K562 (cell line): ENCODE measurements around the gene OR13A1. TPM values are rescaled to one million over a fixed set of nuclear protein-coding genes. Genes with fewer than 3 reads are reported as not detected.
A peak's percentile ranks its signal among the peaks of the same experiment; 100 is the strongest.

ENCODE experiments used
- ATAC-seq: fragments of 200-7000 bp; cut with Tn5 transposase; 3 replicates; pipeline ENCODE4 v1.9.1; 2020; ENCODE audit warnings: moderate library complexity
- BruUV-seq: library from RNA; stranded (reverse); fragments of 400-500 nt; replicated peaks from 2 replicates; lab custom pipeline; 2021; lab: Mats Ljungman, UMichigan
- CTCF ChIA-PET: fragments of 300-600 bp; formaldehyde crosslinking; extraction: SDS; loops from one replicate; lab custom pipeline; 2021; ENCODE audit warnings: low intra/inter-chr PET ratio; lab: Yijun Ruan, JAX
- POLR2A ChIA-PET: fragments of 300-600, 350-650 bp; sonication (Branson Sonifier 250); formaldehyde crosslinking; extraction: SDS; loops from one replicate; lab custom pipeline; 2021; ENCODE audit warnings: antibody characterized with exemption, inconsistent platforms; lab: Yijun Ruan, JAX
- DNase-seq, 4 experiments: peaks; one replicate each; pipeline versions ENCODE4 v3.0.0 to v3.0.0-alpha.2; 2011 to 2018; ENCODE audit warnings: low spot score in 3 of 4, mixed read lengths in 3 of 4; ENCODE audit errors: extremely low read depth in 1 of 4
- FAIRE-seq: peaks from 2 replicates; lab custom pipeline; 2011; peaks lifted over from hg19 to GRCh38; lab: Jason Lieb, UNC
- H2AFZ ChIP-seq: 2 replicates; pipeline ENCODE4 v1.6.0; 2011; ENCODE audit warnings: low read depth, low read length, control low read depth, inconsistent platforms
- H3K27ac ChIP-seq: fragments of 200-600 bp; 3 replicates; pipeline ENCODE4 v1.8.0; 2011; ENCODE audit warnings: low read depth, mild to moderate bottlenecking, control low read depth, inconsistent platforms, low read length, moderate library complexity, mixed read lengths; ENCODE audit errors: extremely low read depth
- H3K27me3 ChIP-seq, 2 experiments: fragments of 300-600 bp in 1 of 2; 2 replicates in 1 of 2; 3 replicates in 1 of 2; pipeline versions ENCODE4 v1.6.0 to v1.8.0; 2011; ENCODE audit warnings: inconsistent platforms in 2 of 2, low read length in 2 of 2, mild to moderate bottlenecking in 1 of 2, mixed read lengths in 1 of 2, moderate library complexity in 1 of 2; ENCODE audit not compliant: control insufficient read depth in 2 of 2, insufficient read depth in 2 of 2
- H3K36me3 ChIP-seq: fragments of 300-600 bp; 3 replicates; pipeline ENCODE4 v1.8.0; 2011; ENCODE audit warnings: mild to moderate bottlenecking, low read length, inconsistent platforms; ENCODE audit not compliant: control insufficient read depth, insufficient read depth
- H3K4me1 ChIP-seq, 2 experiments: fragments of 200-600 bp in 1 of 2; replicated peaks in 1 of 2; 2 replicates in 1 of 2; 3 replicates in 1 of 2; pipeline versions ENCODE4 v1.5.1 to v1.8.0; 2011; ENCODE audit warnings: inconsistent platforms in 2 of 2, low read length in 2 of 2, mild to moderate bottlenecking in 1 of 2, mixed read lengths in 1 of 2, moderate library complexity in 1 of 2; ENCODE audit not compliant: control insufficient read depth in 2 of 2, insufficient read depth in 2 of 2
- H3K4me2 ChIP-seq: 2 replicates; pipeline ENCODE4 v1.6.1; 2011; ENCODE audit warnings: low read length, control low read depth, inconsistent platforms, mixed read lengths; ENCODE audit not compliant: insufficient read depth
- H3K4me3 ChIP-seq: fragments of 200-600 bp; sonication (generic), shearing (Covaris generic); 2 replicates; pipeline ENCODE4 v1.5.1; 2016; ENCODE audit warnings: control low read depth, inconsistent platforms
- H3K79me2 ChIP-seq: fragments of 200-600 bp; 3 replicates; pipeline ENCODE4 v1.8.0; 2011; ENCODE audit warnings: low read length, inconsistent platforms; ENCODE audit not compliant: control insufficient read depth, insufficient read depth
- H3K9ac ChIP-seq, 2 experiments: 2 replicates each; pipeline versions ENCODE4 v1.6.0 to v1.6.1; 2011; ENCODE audit warnings: low read depth in 2 of 2, low read length in 2 of 2, control low read depth in 1 of 2, inconsistent platforms in 1 of 2, mild to moderate bottlenecking in 1 of 2, mixed read lengths in 1 of 2; ENCODE audit not compliant: insufficient read depth in 1 of 2
- H3K9me1 ChIP-seq: one replicate; pipeline ENCODE4 v1.6.0; 2011; ENCODE audit warnings: inconsistent platforms, mild to moderate bottlenecking, low read length, moderate library complexity; ENCODE audit not compliant: control insufficient read depth, insufficient read depth
- H3K9me3 ChIP-seq: replicated peaks from 2 replicates; pipeline ENCODE4 v1.5.1; 2011; ENCODE audit warnings: low read depth, low read length, inconsistent platforms; ENCODE audit not compliant: control insufficient read depth, insufficient read depth
- H4K20me1 ChIP-seq: replicated peaks from 2 replicates; pipeline ENCODE4 v1.6.1; 2011; ENCODE audit warnings: low read length, inconsistent platforms, mixed read lengths; ENCODE audit not compliant: control insufficient read depth, insufficient read depth
- BDP1 ChIP-seq: IDR thresholded peaks from 3 replicates; pipeline ENCODE4 v1.6.1; 2011; ENCODE audit not compliant: insufficient read length, insufficient read depth
- CBFB ChIP-seq: sonication (generic); formaldehyde crosslinking; IDR thresholded peaks from 2 replicates; pipeline ENCODE4 v1.4.0; 2020; ENCODE audit warnings: mild to moderate bottlenecking, missing genetic modification reagents
- CREB1 ChIP-seq, 2 experiments: sonication (generic) in 1 of 2; formaldehyde crosslinking in 1 of 2; IDR thresholded peaks; 2 replicates each; pipeline versions ENCODE4 v1.6.1 to v1.8.0; 2012 to 2022; ENCODE audit warnings: inconsistent platforms in 1 of 2, mild to moderate bottlenecking in 1 of 2, missing genetic modification reagents in 1 of 2, moderate library complexity in 1 of 2
- EWSR1 ChIP-seq: fragments of 450-650 bp; IDR thresholded peaks from 2 replicates; pipeline ENCODE4 v1.6.1; 2018; ENCODE audit warnings: borderline replicate concordance, mild to moderate bottlenecking, low read depth, moderate library complexity; ENCODE audit not compliant: partially characterized antibody
- FOXK2 ChIP-seq, 2 experiments: fragments of 450-650 bp; IDR thresholded peaks in 1 of 2; conservative IDR thresholded peaks in 1 of 2; 2 replicates each; pipeline ENCODE4 v1.6.1; 2016; ENCODE audit warnings: low read depth in 2 of 2, mild to moderate bottlenecking in 1 of 2
- HNRNPH1 ChIP-seq: fragments of 200-400 bp; formaldehyde crosslinking; optimal IDR thresholded peaks from 2 replicates; pipeline ENCODE3; 2017; ENCODE audit warnings: low read depth, mild to moderate bottlenecking, low read length, moderate library complexity
- KDM1A ChIP-seq, 2 experiments: fragments of 450-650 bp; IDR thresholded peaks; 2 replicates each; pipeline ENCODE4 v1.6.1; 2016; ENCODE audit warnings: mild to moderate bottlenecking in 2 of 2
- KDM5B ChIP-seq: fragments of 200-600 bp; sonication (generic); IDR thresholded peaks from 2 replicates; pipeline ENCODE4 v1.6.1; 2012; ENCODE audit warnings: low read depth, mild to moderate bottlenecking, moderate library complexity, low read length, control low read depth, inconsistent platforms; ENCODE audit not compliant: insufficient replicate concordance
- MAFG ChIP-seq: fragments of 450-650 bp; conservative IDR thresholded peaks from 2 replicates; pipeline ENCODE4 v1.6.1; 2016; ENCODE audit warnings: missing genetic modification characterization, missing compliant biosample characterization
- MAFK ChIP-seq: IDR thresholded peaks from 2 replicates; pipeline ENCODE4 v1.6.1; 2011; ENCODE audit warnings: low read length, improper control_type of control experiment
- MEIS2 ChIP-seq: fragments of 450-650 bp; IDR thresholded peaks from 2 replicates; pipeline ENCODE4 v1.6.1; 2014; ENCODE audit warnings: mild to moderate bottlenecking; ENCODE audit not compliant: partially characterized antibody
- NFE2 ChIP-seq: IDR thresholded peaks from 2 replicates; pipeline ENCODE4 v1.6.1; 2014; ENCODE audit warnings: antibody characterized with exemption, low read depth
- NR2C1 ChIP-seq, 2 experiments: fragments of 450-650 bp; IDR thresholded peaks; 2 replicates each; pipeline ENCODE4 v1.6.1; 2017; ENCODE audit warnings: mild to moderate bottlenecking in 2 of 2, antibody characterized with exemption in 1 of 2, inconsistent platforms in 1 of 2, missing compliant biosample characterization in 1 of 2, missing genetic modification characterization in 1 of 2
- POLR2AphosphoS2 ChIP-seq: IDR thresholded peaks from 2 replicates; pipeline ENCODE4 v1.6.1; 2012; ENCODE audit warnings: low read length, improper control_type of control experiment
- RAD21 ChIP-seq, 2 experiments: fragments of 250-450 bp in 1 of 2; fragments of 450-650 bp in 1 of 2; sonication (Bioruptor Pico) in 1 of 2; formaldehyde crosslinking in 1 of 2; IDR thresholded peaks in 1 of 2; conservative IDR thresholded peaks in 1 of 2; 2 replicates each; pipeline versions ENCODE4 v1.4.0 to v1.8.0; 2020 to 2022; ENCODE audit warnings: mild to moderate bottlenecking in 2 of 2, moderate library complexity in 1 of 2
- SP1 ChIP-seq: sonication (generic); formaldehyde crosslinking; IDR thresholded peaks from 2 replicates; pipeline ENCODE4 v1.8.1; 2022; ENCODE audit warnings: mild to moderate bottlenecking, missing genetic modification reagents
- ZNF224 ChIP-seq: sonication (generic); formaldehyde crosslinking; IDR thresholded peaks from 2 replicates; pipeline ENCODE4 v1.8.0; 2022; ENCODE audit warnings: mild to moderate bottlenecking, missing genetic modification reagents
- ZNF707 ChIP-seq: fragments of 250-450 bp; sonication (Bioruptor Pico); conservative IDR thresholded peaks from 2 replicates; pipeline ENCODE4 v1.8.0; 2022; ENCODE audit warnings: inconsistent platforms, mild to moderate bottlenecking, moderate library complexity
- WGBS: fragments of 100-300 bp; shearing (Covaris generic); methylation state at CpG from one replicate; pipeline ENCODE4 v1.1.6; 2016; ENCODE audit warnings: low coverage, mixed read lengths; ENCODE audit not compliant: insufficient coverage; ENCODE audit errors: missing lambda C conversion rate; 5-methylcytosine and 5-hydroxymethylcytosine counted together
- in situ Hi-C: fragments of 300-500 bp; cut with MboI; formaldehyde crosslinking; loops from 4 replicates; pipeline ENCODE4 v1.15.0; 2018; ENCODE audit warnings: inconsistent platforms, mixed read lengths
- intact Hi-C: fragments of 100-400 bp; cut with micrococcal nuclease; formaldehyde crosslinking; loops from 2 replicates; pipeline ENCODE4 v1.14.2; 2022
- polyA plus RNA-seq, 8 experiments: library from polyadenylated mRNA; depleted of rRNA in 4 of 8; stranded (reverse) in 5 of 8; unstranded in 3 of 8; fragments of >200 nt; fragmentation: Nextera tagmentation in 2 of 8; fragmentation: Illumina TruSeq in 1 of 8; extraction: Ambion mirVana in 2 of 8; extraction: Trizol in 1 of 8; gene quantifications; 2 replicates each; pipeline versions ENCODE4 v1.2.1 to v1.2.3, GENCODE V29; 2011 to 2014; ENCODE audit warnings: inconsistent platforms in 1 of 8, missing spikeins in 1 of 8
- total RNA-seq, 7 experiments: library from RNA; depleted of rRNA in 6 of 7; stranded (reverse); fragments of >200 nt in 6 of 7; fragmentation: Illumina TruSeq in 2 of 7; extraction: Trizol in 2 of 7; gene quantifications; 2 replicates each; pipeline versions ENCODE4 v1.2.1 to v1.2.3, GENCODE V29; 2011 to 2021; ENCODE audit warnings: low replicate concordance in 1 of 7

Gene OR13A1
- total and polyA plus RNA-seq, 9 of the 15 experiments (the other 6 are each of a cell fraction or from before 2014, with no cell fraction given), result 0.03 to 0.11 (median 0.06) TPM; not detected in 3

DNA sequence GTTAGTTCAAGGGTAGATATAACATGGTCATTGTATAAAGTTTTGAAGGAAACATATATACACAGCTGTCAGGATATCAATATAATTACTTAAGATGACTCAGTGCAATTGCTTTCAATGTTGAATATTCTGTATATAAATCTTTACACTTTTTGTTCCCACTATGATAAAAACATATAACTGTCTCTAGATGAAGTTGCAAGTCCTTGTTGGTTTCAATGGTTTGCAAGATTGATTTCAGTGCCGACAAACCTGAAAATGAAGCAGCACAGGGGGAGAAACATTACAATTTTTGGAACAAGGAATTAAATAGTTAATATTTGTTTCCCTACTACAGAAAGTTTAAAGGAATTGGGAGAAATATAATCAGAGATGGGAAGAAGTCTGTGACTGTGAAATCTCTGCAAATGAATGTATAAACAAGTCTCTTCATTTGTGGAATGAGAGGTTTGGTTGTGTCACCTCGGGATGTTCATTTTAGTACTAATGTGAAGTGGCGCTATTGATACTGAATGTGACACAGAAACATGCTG lies 54.1 kb downstream of the OR13A1 start:
- Histone ChIP-seq H2AFZ (peak overlapping the region; percentile 47; the same call in 1 of the 2 replicates), H3K79me2 (no peaks in the 10 kb centered on the region), H3K4me2 (no peak overlapping the region), H3K4me3 (no peak overlapping the region), H3K27me3 (no peaks in the 10 kb centered on the region), H3K36me3 (no peaks in the 10 kb centered on the region), H3K9ac (no peak overlapping the region), H3K9me1 (no peaks in the 10 kb centered on the region), H3K27ac (peak overlapping the region; percentile 35; the same call in 2 of the 3 replicates), H4K20me1 (no peaks in the 10 kb centered on the region), H3K9me3 (0 out of 2 replicates have a peak, but pooled peaks cover 2% of the 10 kb centered on the region), H3K4me1 (peaks cover 12 to 17% of the 10 kb centered on the region in 2 experiments; a peak in 4 of 5 replicates)
- DNase-seq (no peak), ATAC-seq (peak; percentile 52), FAIRE-seq (no peak)
- ChIA-PET POLR2A (interaction anchor here (1.3 kb wide), 1 partner anchor 11 kb away, joined by 4 read pairs; no protein-coding TSS in a partner anchor), CTCF (no interaction called here)
- intact Hi-C loops, result no loop called here
- WGBS, result 22% methylated on average over 3 of the region's 3 CpGs
- in situ Hi-C loops, result no loop called here
- BruUV-seq, result no TSS peak
- TF ChIP-seq HNRNPH1 (no peak), ZNF224 (CRISPR knock-in tag) (no peak), FOXK2 (conservative IDR thresholded peaks at IDR 0.05 in 1 of 2, IDR thresholded peaks at IDR 0.05 in 1 of 2; ENCODE audit: low read depth in 2 of 2) (0 out of 4 replicates have a peak, but pooled peaks of 1 of the 2 experiments have one; percentile 11), BDP1 (no peak), MEIS2 (peak; percentile 39), NR2C1 (IDR thresholded peaks at IDR 0.05) (no peak), NR2C1 (tag; IDR thresholded peaks at IDR 0.05) (no peak), MAFG (tag) (peak; percentile 75), KDM5B (no peak), CBFB (no peak), MAFK (no peak), SP1 (CRISPR knock-in tag) (no peak), CREB1 (IDR thresholded peaks at IDR 0.05) (no peak), CREB1 (CRISPR knock-in tag; IDR thresholded peaks at IDR 0.05) (0 out of 2 replicates have a peak, but pooled peaks have one; percentile 14), KDM1A (IDR thresholded peaks at IDR 0.05) (peak; percentile 61 to 72; a peak in 3 of 4 replicates), EWSR1 (no peak), ZNF707 (no peak), POLR2AphosphoS2 (no peak), NFE2 (peak; percentile 69), RAD21 (CRISPR knock-in tag; conservative IDR thresholded peaks at IDR 0.05 in 1 of 2, IDR thresholded peaks at IDR 0.05 in 1 of 2) (no peak)
